ENCODE results near the gene MPO. TPM values are rescaled to one million over a fixed set of nuclear protein-coding genes. Genes with fewer than 3 reads are reported as not detected.

MPO gene
- total and polyA plus RNA-seq, 2 donors (not counting 3 experiments of a cell fraction or from before 2014, with no cell fraction given) = not detected

DNA sequence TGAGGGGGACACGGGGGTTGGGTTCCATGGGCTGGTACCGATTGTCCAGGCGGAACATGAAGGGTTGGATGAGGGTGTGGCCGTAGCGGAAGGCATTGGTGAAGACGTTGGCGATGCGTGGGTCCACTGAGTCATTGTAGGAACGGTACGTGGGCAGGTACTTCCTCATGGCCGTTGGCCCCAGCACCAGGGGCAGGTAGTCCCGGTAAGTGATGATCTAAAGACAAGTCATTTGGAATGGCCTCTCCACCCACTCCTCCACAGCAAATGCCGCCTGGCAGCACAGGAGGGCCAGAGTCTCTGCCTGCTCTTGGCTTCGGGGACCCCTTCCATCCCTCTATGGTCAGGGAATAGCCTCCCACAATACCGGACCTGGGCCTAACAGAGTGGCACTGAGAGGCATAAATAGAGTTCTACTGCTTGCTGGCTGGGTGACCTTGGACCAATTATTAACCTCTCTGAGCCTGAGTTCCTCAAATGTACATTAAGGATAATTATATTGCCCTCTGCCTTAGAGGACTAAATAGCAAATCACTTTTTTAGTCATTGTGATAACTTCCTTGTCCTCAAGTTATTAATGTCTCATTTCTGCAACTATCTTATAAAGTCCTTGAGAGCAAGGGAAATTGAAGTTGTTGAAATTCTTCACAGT is 7.2 kb downstream of the MPO start:
- H3K9me3 ChIP-seq (replicated peaks; ENCODE audit: control insufficient read depth, insufficient read depth, low read length) = no peaks in the 10 kb centered on the region
- TF ChIP-seq POLR2AphosphoS5 (IDR thresholded peaks at IDR 0.05; ENCODE audit: insufficient read depth, low read depth, low read length) = no peak
- no peak for TF ChIP-seq FOS (IDR thresholded peaks at IDR 0.05; ENCODE audit: borderline replicate concordance, insufficient read depth, low read length)
- no peak for TF ChIP-seq EZH2 (IDR thresholded peaks at IDR 0.05; ENCODE audit: borderline replicate concordance, low read depth, low read length, severe bottlenecking)
- TF ChIP-seq JUN (IDR thresholded peaks at IDR 0.05; ENCODE audit: borderline replicate concordance, insufficient read depth, insufficient read length, low read depth) = no peak
- TF ChIP-seq, protein P1, sequence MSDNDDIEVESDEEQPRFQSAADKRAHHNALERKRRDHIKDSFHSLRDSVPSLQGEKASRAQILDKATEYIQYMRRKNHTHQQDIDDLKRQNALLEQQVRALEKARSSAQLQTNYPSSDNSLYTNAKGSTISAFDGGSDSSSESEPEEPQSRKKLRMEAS (IDR thresholded peaks at IDR 0.05; ENCODE audit: insufficient read depth, insufficient read length) = no peak
- TF ChIP-seq POLR2A (IDR thresholded peaks at IDR 0.05; ENCODE audit: low read depth, low read length) = no peak
- no peak for TF ChIP-seq MYC (IDR thresholded peaks at IDR 0.05; ENCODE audit: low read depth, low read length)
- TF ChIP-seq CTCF (IDR thresholded peaks at IDR 0.05; ENCODE audit: extremely low read depth in 1 of 2, insufficient read depth in 1 of 2, low read depth in 1 of 2, low read length in 2 of 2) = no peak
- no peak for TF ChIP-seq GATA2 (IDR thresholded peaks at IDR 0.05; ENCODE audit: insufficient read depth, insufficient read length, low read depth, low read length)
- H3K4me3 ChIP-seq (replicated peaks in 1 of 3; ENCODE audit: insufficient read depth in 1 of 3, low read depth in 1 of 3, low read length in 3 of 3) = no peak overlapping the region
- FAIRE-seq = no peak
- ChIA-PET CTCF (no interaction called here), POLR2A (no interaction called here)
- no TSS peak for BruUV-seq (replicated peaks)
- DNase-seq (ENCODE audit: low read depth, low spot score) = no peak
- no peaks in the 10 kb centered on the region for H3K27me3 ChIP-seq (ENCODE audit: control insufficient read depth in 2 of 2, insufficient read depth in 2 of 2, low read length in 2 of 2)
- H3K27ac ChIP-seq (ENCODE audit: insufficient read depth, low read depth, low read length) = no peak overlapping the region
- no peak overlapping the region for H2AFZ ChIP-seq (ENCODE audit: low read depth, low read length)
- H3K79me2 ChIP-seq (ENCODE audit: control insufficient read depth, insufficient read depth, low read length) = no peaks in the 10 kb centered on the region
- no peak overlapping the region for H3K9ac ChIP-seq (replicated peaks; ENCODE audit: extremely low read depth, insufficient read depth, low read length)
- H3K9me1 ChIP-seq (replicated peaks; ENCODE audit: control insufficient read depth, extremely low read depth, insufficient read depth, low read length) = no peaks in the 10 kb centered on the region
- intact Hi-C loops (cut with micrococcal nuclease) = no loop called here
- H3K4me2 ChIP-seq (ENCODE audit: insufficient read depth, low read length) = no peak overlapping the region
- no peaks in the 10 kb centered on the region for H3K4me1 ChIP-seq (ENCODE audit: control insufficient read depth, extremely low read depth, insufficient read depth, low read length)
- no peaks in the 10 kb centered on the region for H4K20me1 ChIP-seq (replicated peaks; ENCODE audit: control insufficient read depth, extremely low read depth, insufficient read depth, low read length)
- dilution Hi-C loops (cut with MboI; ENCODE audit: extremely low pct_ligation_motif_present, low sequenced_read_pairs) = no loop called here
- H3K36me3 ChIP-seq (ENCODE audit: control insufficient read depth in 2 of 2, extremely low read depth in 1 of 2, insufficient read depth in 2 of 2, low read length in 2 of 2) = no peaks in the 10 kb centered on the region

Data from endothelial cell of umbilical vein (primary cell).